Measurements from ENCODE around the gene CPNE8. TPM values are rescaled to one million over a fixed set of nuclear protein-coding genes. Genes with fewer than 3 reads are reported as not detected.

CPNE8 gene
- total RNA-seq, 2 experiments from 2014 or later: not detected

GRCh38 chr12:38915429-38916182 is 10.2 kb upstream of the CPNE8 start:
- POLR2A ChIA-PET: interaction anchor here (0.5 to 0.8 kb wide), 2 partner anchors 12 to 74 kb away, joined by 3 read pairs; no protein-coding TSS in a partner anchor

GRCh38 chr12:38912116-38912515 is 6.7 kb upstream of the CPNE8 start:
- ChIA-PET CTCF (ENCODE audit: unreplicated experiment) (no interaction called here), POLR2A (interaction anchor here (0.6 to 1.2 kb wide), 2 partner anchors 17 to 82 kb away, joined by 4 to 6 read pairs; no protein-coding TSS in a partner anchor)
- intact Hi-C loops (cut with micrococcal nuclease; ENCODE audit: unreplicated experiment): no loop called here
- H3K4me1 ChIP-seq (ENCODE audit: insufficient read depth, low read length, poor library complexity, severe bottlenecking): no peaks in the 10 kb centered on the region
- H3K9me3 ChIP-seq (ENCODE audit: low read length): no peaks in the 10 kb centered on the region
- H3K36me3 ChIP-seq (ENCODE audit: insufficient read depth, low read length): no peaks in the 10 kb centered on the region
- DNase-seq (ENCODE audit: low spot score): no peak
- no peak overlapping the region for H2AFZ ChIP-seq (ENCODE audit: low read length)
- H3K27ac ChIP-seq (ENCODE audit: low read depth, low read length, poor library complexity, severe bottlenecking): no peak overlapping the region
- no peaks in the 10 kb centered on the region for H3K79me2 ChIP-seq (ENCODE audit: insufficient read depth, low read depth, low read length)
- H4K20me1 ChIP-seq (ENCODE audit: insufficient read depth, low read length): no peaks in the 10 kb centered on the region
- no TSS peak for BruUV-seq (replicated peaks)
- H3K4me3 ChIP-seq (ENCODE audit: low read depth, low read length, poor library complexity, severe bottlenecking): no peak overlapping the region
- TF ChIP-seq CTCF (conservative IDR thresholded peaks at IDR 0.05; ENCODE audit: low read length): no peak
- no peak for TF ChIP-seq EZH2phosphoT487 (IDR thresholded peaks at IDR 0.05; ENCODE audit: borderline replicate concordance, low read depth, low read length)
- no peak overlapping the region for H3K4me2 ChIP-seq (ENCODE audit: low read length)
- no peaks in the 10 kb centered on the region for H3K9me2 ChIP-seq (ENCODE audit: insufficient read depth, low read length)

More at GRCh38 chr12:38915429-38916182, 10.2 kb upstream of the CPNE8 start:
- DNase-seq (ENCODE audit: low spot score): no peak
- TF ChIP-seq CTCF (conservative IDR thresholded peaks at IDR 0.05; ENCODE audit: low read length) (no peak), EZH2phosphoT487 (IDR thresholded peaks at IDR 0.05; ENCODE audit: borderline replicate concordance, low read depth, low read length) (no peak)
- Histone ChIP-seq H3K79me2 (ENCODE audit: insufficient read depth, low read depth, low read length) (no peaks in the 10 kb centered on the region), H3K4me1 (ENCODE audit: insufficient read depth, low read length, poor library complexity, severe bottlenecking) (no peaks in the 10 kb centered on the region), H2AFZ (ENCODE audit: low read length) (no peak overlapping the region), H3K4me2 (ENCODE audit: low read length) (no peak overlapping the region), H4K20me1 (ENCODE audit: insufficient read depth, low read length) (no peaks in the 10 kb centered on the region), H3K36me3 (ENCODE audit: insufficient read depth, low read length) (no peaks in the 10 kb centered on the region), H3K27ac (ENCODE audit: low read depth, low read length, poor library complexity, severe bottlenecking) (no peak overlapping the region), H3K9me2 (ENCODE audit: insufficient read depth, low read length) (no peaks in the 10 kb centered on the region), H3K9me3 (ENCODE audit: low read length) (no peaks in the 10 kb centered on the region), H3K4me3 (ENCODE audit: low read depth, low read length, poor library complexity, severe bottlenecking) (no peak overlapping the region)
- no TSS peak for BruUV-seq (replicated peaks)
- CTCF ChIA-PET (ENCODE audit: unreplicated experiment): no interaction called here
- intact Hi-C loops (cut with micrococcal nuclease; ENCODE audit: unreplicated experiment): no loop called here

- Histone ChIP-seq H3K4me1 (ENCODE audit: insufficient read depth, low read length, poor library complexity, severe bottlenecking) (no peaks in the 10 kb centered on the region), H3K36me3 (ENCODE audit: insufficient read depth, low read length) (no peaks in the 10 kb centered on the region), H3K79me2 (ENCODE audit: insufficient read depth, low read depth, low read length) (no peaks in the 10 kb centered on the region), H4K20me1 (ENCODE audit: insufficient read depth, low read length) (no peaks in the 10 kb centered on the region), H3K27ac (ENCODE audit: low read depth, low read length, poor library complexity, severe bottlenecking) (no peak overlapping the region), H2AFZ (ENCODE audit: low read length) (no peak overlapping the region), H3K4me2 (ENCODE audit: low read length) (no peak overlapping the region), H3K4me3 (ENCODE audit: low read depth, low read length, poor library complexity, severe bottlenecking) (no peak overlapping the region), H3K9me2 (ENCODE audit: insufficient read depth, low read length) (no peaks in the 10 kb centered on the region), H3K9me3 (ENCODE audit: low read length) (no peaks in the 10 kb centered on the region)
- TF ChIP-seq CTCF (conservative IDR thresholded peaks at IDR 0.05; ENCODE audit: low read length) (no peak), EZH2phosphoT487 (IDR thresholded peaks at IDR 0.05; ENCODE audit: borderline replicate concordance, low read depth, low read length) (no peak)
- no TSS peak for BruUV-seq (replicated peaks)
- CTCF ChIA-PET (ENCODE audit: unreplicated experiment): no interaction called here
- no peak for DNase-seq (ENCODE audit: low spot score)
- intact Hi-C loops (cut with micrococcal nuclease; ENCODE audit: unreplicated experiment): no loop called here
- POLR2A ChIA-PET: interaction anchor here (0.6 to 1.2 kb wide), 2 partner anchors 17 to 82 kb away, joined by 4 to 6 read pairs; no protein-coding TSS in a partner anchor
These were observed 6.2 kb upstream of the CPNE8 start for GRCh38 chr12:38911611-38912010.

Measured in OCI-LY7 (cell line).